Measurements from ENCODE around the gene FAM200B.

DNA sequence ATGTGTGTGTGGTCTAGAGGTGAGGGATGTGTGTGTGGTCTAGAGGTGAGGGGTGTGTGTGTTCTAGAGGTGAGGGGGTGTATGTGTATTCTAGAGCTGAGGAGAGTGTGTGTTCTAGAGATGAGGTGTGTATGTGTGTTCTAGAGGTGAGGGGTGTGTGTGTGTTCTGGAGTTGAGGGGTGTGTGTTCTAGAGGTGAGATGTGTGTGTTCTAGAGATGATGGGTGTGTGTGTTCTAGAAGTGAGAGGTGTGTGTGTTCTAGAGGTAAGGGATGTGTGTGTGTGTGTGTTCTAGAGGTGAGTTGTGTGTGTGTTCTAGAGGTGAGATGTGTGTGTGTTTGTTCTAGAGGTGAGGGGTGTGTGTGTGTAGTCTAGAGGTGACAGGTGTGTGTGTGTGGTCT, 22.5 kb downstream of the FAM200B start:
- TF ChIP-seq, protein P1, sequence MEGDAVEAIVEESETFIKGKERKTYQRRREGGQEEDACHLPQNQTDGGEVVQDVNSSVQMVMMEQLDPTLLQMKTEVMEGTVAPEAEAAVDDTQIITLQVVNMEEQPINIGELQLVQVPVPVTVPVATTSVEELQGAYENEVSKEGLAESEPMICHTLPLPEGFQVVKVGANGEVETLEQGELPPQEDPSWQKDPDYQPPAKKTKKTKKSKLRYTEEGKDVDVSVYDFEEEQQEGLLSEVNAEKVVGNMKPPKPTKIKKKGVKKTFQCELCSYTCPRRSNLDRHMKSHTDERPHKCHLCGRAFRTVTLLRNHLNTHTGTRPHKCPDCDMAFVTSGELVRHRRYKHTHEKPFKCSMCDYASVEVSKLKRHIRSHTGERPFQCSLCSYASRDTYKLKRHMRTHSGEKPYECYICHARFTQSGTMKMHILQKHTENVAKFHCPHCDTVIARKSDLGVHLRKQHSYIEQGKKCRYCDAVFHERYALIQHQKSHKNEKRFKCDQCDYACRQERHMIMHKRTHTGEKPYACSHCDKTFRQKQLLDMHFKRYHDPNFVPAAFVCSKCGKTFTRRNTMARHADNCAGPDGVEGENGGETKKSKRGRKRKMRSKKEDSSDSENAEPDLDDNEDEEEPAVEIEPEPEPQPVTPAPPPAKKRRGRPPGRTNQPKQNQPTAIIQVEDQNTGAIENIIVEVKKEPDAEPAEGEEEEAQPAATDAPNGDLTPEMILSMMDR (IDR thresholded peaks at IDR 0.05; ENCODE audit: borderline replicate concordance, extremely low read depth, low read length, poor library complexity, severe bottlenecking), result no peak
- TF ChIP-seq EZH2 (IDR thresholded peaks at IDR 0.05; ENCODE audit: borderline replicate concordance, low read depth, low read length, severe bottlenecking), result no peak
